CD4-positive, alpha-beta memory T cell (primary cell): ENCODE measurements around the gene DDTL. TPM values are rescaled to one million over a fixed set of nuclear protein-coding genes. Genes with fewer than 3 reads are reported as not detected.
A peak's percentile ranks its signal among the peaks of the same experiment; 100 is the strongest.
"Not testable (repeated sequence)": the region's sequence is repeated elsewhere in the genome, so short reads cannot be mapped to it uniquely, and the experiment has no call there.

ENCODE experiments used
- CTCF ChIA-PET: fragments of 350-600 bp; sonication (Branson Sonifier 250); formaldehyde crosslinking; loops from one replicate; lab custom pipeline; 2021; ENCODE audit warnings: inconsistent platforms; ENCODE audit not compliant: partially characterized antibody; lab: Charles Lee
- POLR2A ChIA-PET: fragments of 350-600 bp; sonication (Branson Sonifier 250); formaldehyde crosslinking; loops from one replicate; lab custom pipeline; 2021; ENCODE audit not compliant: partially characterized antibody; lab: Charles Lee
- DNase-seq, 5 donors: peaks; one replicate each; pipeline versions ENCODE4 v3.0.0 to v3.0.0-alpha.2; 2020 to 2022; ENCODE audit warnings: mixed read lengths in 1 of 5
- H3K27ac ChIP-seq: one replicate; pipeline ENCODE4 v1.7.0; 2013; ENCODE audit warnings: low read depth, low read length
- H3K27me3 ChIP-seq: 2 replicates; pipeline ENCODE4 v1.7.0; 2013; ENCODE audit warnings: mild to moderate bottlenecking, low read length, moderate library complexity; ENCODE audit not compliant: insufficient read depth
- H3K36me3 ChIP-seq: 2 replicates; pipeline ENCODE4 v1.7.0; 2013; ENCODE audit warnings: mild to moderate bottlenecking, low read length, moderate library complexity; ENCODE audit not compliant: insufficient read depth
- H3K4me1 ChIP-seq: 2 replicates; pipeline ENCODE4 v1.7.0; 2013; ENCODE audit warnings: mild to moderate bottlenecking, low read length, moderate library complexity; ENCODE audit not compliant: insufficient read depth
- H3K4me3 ChIP-seq, 2 donors: one replicate each; pipeline ENCODE4 v1.7.0; 2013; ENCODE audit warnings: low read length in 2 of 2, mild to moderate bottlenecking in 1 of 2
- H3K9me3 ChIP-seq, 2 donors: one replicate each; pipeline ENCODE4 v1.7.0; 2013; ENCODE audit warnings: low read length in 2 of 2, control low read depth in 1 of 2; ENCODE audit not compliant: control insufficient read depth in 1 of 2
- H3K27ac Mint-ChIP-seq, 7 donors: one replicate each; pipeline ENCODE4 v1.8.0; 2020 to 2021; ENCODE audit warnings: mixed read lengths in 7 of 7, mild to moderate bottlenecking in 6 of 7, inconsistent platforms in 3 of 7, moderate library complexity in 3 of 7
- H3K27me3 Mint-ChIP-seq, 2 donors: one replicate each; pipeline ENCODE4 v1.8.0; 2020 to 2021; ENCODE audit warnings: mixed read lengths in 2 of 2
- H3K36me3 Mint-ChIP-seq, 2 donors: one replicate each; pipeline ENCODE4 v1.8.0; 2020 to 2021; ENCODE audit warnings: mixed read lengths in 2 of 2, inconsistent platforms in 1 of 2, mild to moderate bottlenecking in 1 of 2
- H3K4me1 Mint-ChIP-seq, 4 donors: one replicate each; pipeline ENCODE4 v1.8.0; 2020 to 2021; ENCODE audit warnings: mixed read lengths in 4 of 4, mild to moderate bottlenecking in 1 of 4
- H3K4me3 Mint-ChIP-seq, 8 donors: one replicate each; pipeline ENCODE4 v1.8.0; 2020 to 2021; ENCODE audit warnings: mixed read lengths in 8 of 8, mild to moderate bottlenecking in 7 of 8, moderate library complexity in 6 of 8, inconsistent platforms in 3 of 8
- H3K9me3 Mint-ChIP-seq, 8 donors: one replicate each; pipeline ENCODE4 v1.8.0; 2020 to 2021; ENCODE audit warnings: mixed read lengths in 8 of 8, mild to moderate bottlenecking in 5 of 8, inconsistent platforms in 3 of 8, moderate library complexity in 1 of 8
- intact Hi-C: fragments of 100-400 bp; cut with micrococcal nuclease; formaldehyde crosslinking; loops from one replicate; pipeline ENCODE4 v1.15.1; 2023
- polyA plus RNA-seq, 2 donors: library from polyadenylated mRNA; unstranded; fragments of 300-500 nt; fragmentation: Illumina TruSeq; gene quantifications; one replicate each; pipeline ENCODE4 v1.2.3, GENCODE V29; 2021
- total RNA-seq, 2 experiments: library from RNA; stranded (reverse); gene quantifications; one replicate each; pipeline ENCODE4 v1.2.3, GENCODE V29; 2021

Gene DDTL
- total and polyA plus RNA-seq, 4 experiments from 2014 or later = 0.32 to 6.1 (median 3.6) TPM

- Mint-ChIP-seq H3K27ac (peak overlapping the region in 4 of 7 donors; percentile 4 to 40 (median 20)), H3K4me3 (peak overlapping the region in 7 of 8 donors; percentile 0 to 59 (median 4)), H3K36me3 (peaks cover 18 to 29% of the 10 kb centered on the region in 2 donors), H3K27me3 (no peaks in the 10 kb centered on the region), H3K9me3 (no peaks in the 10 kb centered on the region), H3K4me1 (peaks cover 7 to 29% (median 20%) of the 10 kb centered on the region in 4 donors)
- no peak overlapping the region for H3K27ac ChIP-seq
- H3K4me1 ChIP-seq = peaks cover 16% of the 10 kb centered on the region
- H3K4me3 ChIP-seq = no peak overlapping the region
- no peak for DNase-seq
- intact Hi-C loops = loop anchor here (10.0 kb wide), 1 partner anchor 55 kb away; no protein-coding TSS in a partner anchor
- no peaks in the 10 kb centered on the region for H3K27me3 ChIP-seq
- H3K36me3 ChIP-seq = peaks cover 26% of the 10 kb centered on the region
- ChIA-PET CTCF (no interaction called here), POLR2A (interaction anchor here (1.4 kb wide), 1 partner anchor 57 kb away, joined by 3 read pairs; no protein-coding TSS in a partner anchor)
- H3K9me3 ChIP-seq = no peaks in the 10 kb centered on the region
Observed at GRCh38 chr22:23970201-23970641, 3.5 kb downstream of the DDTL start.

- H3K36me3 ChIP-seq = peaks cover 26% of the 10 kb centered on the region
- Mint-ChIP-seq H3K4me3 (peak overlapping the region in 3 of 8 donors; percentile 0 to 43 (median 26)), H3K27ac (peak overlapping the region in 3 of 7 donors; percentile 13 to 35 (median 33)), H3K27me3 (no peaks in the 10 kb centered on the region), H3K4me1 (peaks cover 7 to 29% (median 20%) of the 10 kb centered on the region in 4 donors), H3K36me3 (peaks cover 18 to 29% of the 10 kb centered on the region in 2 donors), H3K9me3 (no peaks in the 10 kb centered on the region)
- POLR2A ChIA-PET = interaction anchor here (0.6 to 1.4 kb wide), 3 partner anchors 57 to 493 kb away, joined by 3 read pairs; no protein-coding TSS in a partner anchor
- CTCF ChIA-PET = interaction anchor here (0.6 kb wide), 1 partner anchor 46 kb away, joined by 4 read pairs; no protein-coding TSS in a partner anchor
- no peaks in the 10 kb centered on the region for H3K9me3 ChIP-seq
- H3K4me3 ChIP-seq = no peak overlapping the region
- no peak overlapping the region for H3K27ac ChIP-seq
- no peak for DNase-seq
- H3K4me1 ChIP-seq = peaks cover 16% of the 10 kb centered on the region
- no peaks in the 10 kb centered on the region for H3K27me3 ChIP-seq
- intact Hi-C loops = loop anchor here (10.0 kb wide), 1 partner anchor 56 kb away; no protein-coding TSS in a partner anchor
Observed at GRCh38 chr22:23970816-23971486, 4.3 kb downstream of the DDTL start.

GRCh38 chr22:23971927-23972326 is 5.2 kb downstream of the DDTL start:
- Histone ChIP-seq H3K36me3 (peaks cover 26% of the 10 kb centered on the region), H3K4me1 (peaks cover 16% of the 10 kb centered on the region)
- Mint-ChIP-seq H3K4me3 (peak overlapping the region in 3 of 8 donors; percentile 17 to 63 (median 57)), H3K27ac (peak overlapping the region in 1 of 7 donors; percentile 27), H3K4me1 (peaks cover 7 to 29% (median 20%) of the 10 kb centered on the region in 4 donors), H3K36me3 (peaks cover 18 to 29% of the 10 kb centered on the region in 2 donors)
- DNase-seq, CTCF ChIA-PET, H3K27me3 Mint-ChIP-seq, H3K4me3 ChIP-seq, H3K27me3 ChIP-seq, H3K9me3 Mint-ChIP-seq, H3K9me3 ChIP-seq, H3K27ac ChIP-seq: not testable (repeated sequence)
- POLR2A ChIA-PET = interaction anchor here (1.3 kb wide), 1 partner anchor 76 kb away, joined by 3 read pairs; no protein-coding TSS in a partner anchor
- intact Hi-C loops = loop anchor here (10.0 kb wide), 1 partner anchor 57 kb away; no protein-coding TSS in a partner anchor

GRCh38 chr22:23974345-23974744 is 7.7 kb downstream of the DDTL start, which contains the start of gene DDT:
Gene DDT, minus strand, starts transcription at chr22:23974441. Its CDS starts 27 bp downstream, at chr22:23974414.
- H3K27ac ChIP-seq, H3K27me3 Mint-ChIP-seq, H3K4me3 Mint-ChIP-seq, DNase-seq, H3K27me3 ChIP-seq, H3K9me3 Mint-ChIP-seq, POLR2A ChIA-PET, H3K27ac Mint-ChIP-seq, H3K9me3 ChIP-seq, H3K4me3 ChIP-seq, CTCF ChIA-PET: not testable (repeated sequence)
- Histone ChIP-seq H3K36me3 (peaks cover 24% of the 10 kb centered on the region), H3K4me1 (peaks cover 16% of the 10 kb centered on the region)
- peaks cover 18 to 25% of the 10 kb centered on the region in 2 donors for H3K36me3 Mint-ChIP-seq
- intact Hi-C loops = loop anchor here (10.0 kb wide), 1 partner anchor 60 kb away; no protein-coding TSS in a partner anchor
- peaks cover 7 to 24% (median 18%) of the 10 kb centered on the region in 4 donors for H3K4me1 Mint-ChIP-seq

- CTCF ChIA-PET, H3K9me3 Mint-ChIP-seq: not testable (repeated sequence)
- peaks cover 5 to 19% (median 14%) of the 10 kb centered on the region in 4 donors for H3K4me1 Mint-ChIP-seq
Observed at GRCh38 chr22:23974836-23975352, 8.2 kb downstream of the DDTL start.

GRCh38 chr22:23977304-23977703 is 10.6 kb downstream of the DDTL start:
- H3K9me3 ChIP-seq, H3K4me1 Mint-ChIP-seq, H3K4me3 Mint-ChIP-seq, H3K4me1 ChIP-seq, POLR2A ChIA-PET, H3K27me3 ChIP-seq, H3K27ac ChIP-seq, H3K9me3 Mint-ChIP-seq, H3K27me3 Mint-ChIP-seq, H3K36me3 ChIP-seq, H3K27ac Mint-ChIP-seq, DNase-seq, H3K36me3 Mint-ChIP-seq, H3K4me3 ChIP-seq, CTCF ChIA-PET: not testable (repeated sequence)
- intact Hi-C loops = loop anchor here (10.0 kb wide), 1 partner anchor 63 kb away; no protein-coding TSS in a partner anchor

More at GRCh38 chr22:23974836-23975352, 8.2 kb downstream of the DDTL start:
- H3K4me3 ChIP-seq, H3K27ac ChIP-seq, H3K9me3 ChIP-seq, POLR2A ChIA-PET, H3K4me3 Mint-ChIP-seq, DNase-seq, H3K27ac Mint-ChIP-seq, H3K27me3 Mint-ChIP-seq, H3K27me3 ChIP-seq: not testable (repeated sequence)
- Histone ChIP-seq H3K36me3 (peaks cover 18% of the 10 kb centered on the region), H3K4me1 (peaks cover 15% of the 10 kb centered on the region)
- intact Hi-C loops = loop anchor here (10.0 kb wide), 1 partner anchor 60 kb away; no protein-coding TSS in a partner anchor
- H3K36me3 Mint-ChIP-seq = peaks cover 15 to 19% of the 10 kb centered on the region in 2 donors
